Left forelimb (tissue), 1 donor: ENCODE results near the gene TCTA.
"Not testable (repeated sequence)": the region's sequence is repeated elsewhere in the genome, so short reads cannot be mapped to it uniquely, and the experiment has no call there.

ENCODE experiments used
- DNase-seq: peaks from one replicate; pipeline ENCODE4 v3.0.0-alpha.2; 2018; ENCODE audit warnings: low spot score

The TCTA gene, protein sequence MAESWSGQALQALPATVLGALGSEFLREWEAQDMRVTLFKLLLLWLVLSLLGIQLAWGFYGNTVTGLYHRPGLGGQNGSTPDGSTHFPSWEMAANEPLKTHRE

DNA sequence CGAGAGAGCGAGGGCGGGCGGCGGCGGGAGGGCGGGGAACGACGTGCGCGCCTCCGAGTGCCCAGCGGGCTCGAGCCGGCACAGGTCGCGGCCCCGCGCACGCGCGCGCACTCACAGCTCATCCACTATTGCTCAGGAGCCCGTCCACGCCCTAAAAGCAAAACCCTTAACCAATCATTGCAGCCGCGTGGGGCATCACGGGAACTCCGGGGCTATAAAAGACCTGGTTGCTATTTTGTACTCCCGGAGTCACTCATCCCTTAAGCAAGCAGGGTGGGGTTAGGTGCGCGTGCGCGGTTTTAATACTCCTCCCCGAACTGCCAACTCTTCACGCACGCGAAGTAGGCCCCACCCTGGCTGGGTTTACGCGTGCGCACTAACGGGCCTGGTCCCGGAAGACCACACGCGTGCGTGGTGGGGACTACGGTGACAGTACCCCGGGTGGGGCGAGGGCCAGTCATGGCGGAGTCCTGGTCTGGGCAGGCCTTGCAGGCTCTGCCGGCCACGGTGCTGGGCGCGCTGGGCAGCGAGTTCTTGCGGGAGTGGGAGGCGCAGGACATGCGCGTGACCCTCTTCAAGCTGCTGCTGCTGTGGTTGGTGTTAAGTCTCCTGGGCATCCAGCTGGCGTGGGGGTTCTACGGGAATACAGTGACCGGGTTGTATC, at the start of gene TCTA, which contains the start of gene RHOA:
Gene TCTA, plus strand, starts transcription at position 456 of the 664 bp plus-strand sequence. Its CDS starts 4 bp downstream, at position 460.
Gene RHOA, minus strand, starts transcription at position 9 of the 664 bp plus-strand sequence. CDS start 36,387 bp downstream, outside the sequence.
- peak; percentile 99 for DNase-seq

DNA sequence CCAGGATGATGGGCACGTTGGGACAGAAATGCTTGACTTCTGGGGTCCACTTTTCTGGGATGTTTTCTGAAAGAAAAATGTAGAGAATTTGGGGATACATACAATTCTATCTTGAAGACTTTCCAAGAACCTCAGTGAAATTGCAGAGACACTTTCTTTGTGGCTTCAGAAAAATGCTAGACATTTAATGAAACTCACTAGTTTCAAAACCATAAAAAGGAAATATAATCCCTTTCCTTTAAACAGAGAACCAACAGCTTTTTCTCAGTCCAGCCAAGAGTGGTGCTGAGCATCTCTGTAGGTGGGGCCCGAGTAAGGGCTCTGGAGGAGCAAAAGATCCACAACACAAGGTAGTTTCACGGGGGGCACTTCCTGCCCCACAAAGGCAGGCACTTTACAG, 49.7 kb upstream of the TCTA start:
- no peak for DNase-seq

DNA sequence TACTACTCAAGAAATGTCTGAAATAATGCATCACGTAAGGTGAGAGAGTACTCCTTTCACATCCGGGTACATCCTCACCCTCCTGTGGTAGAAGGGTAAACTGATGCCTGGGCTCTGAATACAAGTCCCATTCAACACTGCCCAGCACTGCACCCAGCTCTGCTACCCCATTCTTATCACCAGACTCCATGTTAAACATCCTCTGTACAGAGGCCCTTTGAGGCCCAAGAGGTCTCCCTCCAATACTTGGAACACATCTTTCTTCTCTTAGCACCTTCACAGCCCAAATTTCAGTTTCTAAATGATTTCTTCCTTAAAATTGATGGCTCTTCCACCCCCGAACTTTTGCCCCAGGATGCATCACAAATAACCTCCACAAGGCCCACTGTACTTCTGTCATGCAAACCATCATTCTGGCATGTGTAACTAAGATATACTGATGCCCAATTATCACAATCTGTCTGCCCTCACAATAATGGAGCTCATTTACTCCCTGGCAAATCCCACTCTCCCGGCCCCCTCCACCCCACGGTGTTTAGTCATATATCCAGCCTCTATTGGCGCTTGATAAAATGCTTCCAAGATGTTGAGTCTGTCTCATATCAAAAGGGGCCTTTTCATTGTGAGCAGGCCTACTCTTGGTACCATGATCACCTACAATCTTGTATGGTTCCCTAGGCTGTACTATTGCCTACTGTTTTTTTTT, 41.5 kb upstream of the TCTA start:
- DNase-seq, result no peak

DNA sequence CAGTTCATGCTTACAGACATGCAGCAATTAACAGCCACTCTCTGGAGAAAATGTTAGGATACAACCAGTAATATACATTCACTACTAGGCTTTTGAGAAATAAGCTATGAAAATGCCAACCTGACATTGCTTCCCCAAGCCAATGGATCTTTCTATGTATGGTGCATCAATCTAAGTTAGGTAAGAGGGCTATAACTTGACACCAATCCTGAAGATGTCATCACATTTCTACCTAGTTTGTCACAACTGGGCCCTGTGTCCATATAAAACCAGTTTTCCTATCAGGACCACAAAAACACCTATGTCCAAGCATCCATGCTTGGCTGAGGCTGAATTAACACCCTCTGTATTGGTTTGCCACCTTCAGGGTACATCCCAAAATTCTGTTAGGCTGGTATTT, 40.3 kb upstream of the TCTA start:
- DNase-seq, result no peak

DNA sequence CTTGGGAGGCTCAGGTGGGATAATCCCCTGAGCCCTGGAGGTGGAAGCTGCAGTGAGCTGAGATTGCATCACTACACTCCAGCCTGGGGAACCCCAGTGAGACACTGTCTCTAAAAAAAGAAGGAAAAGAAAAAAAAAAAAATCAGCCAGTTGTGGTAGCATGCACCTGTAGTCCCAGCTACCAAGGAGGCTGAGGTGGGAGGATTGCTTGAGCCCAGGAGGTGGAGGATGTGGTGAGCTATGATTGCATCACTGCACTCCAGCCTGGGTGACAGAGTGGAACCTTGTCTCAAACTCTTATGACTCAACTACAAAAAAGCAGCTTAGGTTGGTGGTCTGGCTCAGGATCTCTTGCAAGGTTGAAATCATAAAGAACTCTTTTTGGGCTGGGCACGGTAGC, 34.7 kb upstream of the TCTA start:
- no peak for DNase-seq

DNA sequence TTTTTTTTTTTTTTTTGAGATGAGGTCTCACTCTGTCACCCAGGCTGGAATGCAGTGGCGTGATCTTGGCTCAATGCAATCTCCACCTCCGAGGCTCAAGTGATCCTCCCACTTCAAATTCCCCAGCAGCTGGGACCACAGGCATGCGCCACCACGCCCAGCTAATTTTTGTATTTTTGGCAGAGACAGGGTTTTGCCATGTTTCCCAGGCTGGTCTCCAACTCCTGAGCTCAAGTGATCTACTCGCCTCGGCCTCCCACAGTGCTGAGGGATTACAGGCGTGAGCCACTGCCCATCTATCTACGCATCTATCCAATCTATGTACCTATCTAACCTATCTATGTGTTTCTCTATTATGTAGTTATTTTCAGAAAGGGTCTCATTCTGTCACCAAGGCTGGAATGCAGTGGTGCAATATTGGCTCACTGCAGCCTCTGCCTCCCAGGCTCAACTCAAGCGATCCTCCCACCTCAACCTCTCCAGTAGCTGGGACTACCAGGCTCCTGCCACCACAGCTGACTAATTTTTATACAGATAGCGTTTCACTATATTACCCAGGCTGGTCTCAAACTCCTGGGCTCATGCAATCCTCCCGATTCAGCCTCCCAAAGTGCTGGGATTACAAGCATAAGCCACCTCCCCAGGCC, 33.9 kb upstream of the TCTA start:
- DNase-seq, result no peak

DNA sequence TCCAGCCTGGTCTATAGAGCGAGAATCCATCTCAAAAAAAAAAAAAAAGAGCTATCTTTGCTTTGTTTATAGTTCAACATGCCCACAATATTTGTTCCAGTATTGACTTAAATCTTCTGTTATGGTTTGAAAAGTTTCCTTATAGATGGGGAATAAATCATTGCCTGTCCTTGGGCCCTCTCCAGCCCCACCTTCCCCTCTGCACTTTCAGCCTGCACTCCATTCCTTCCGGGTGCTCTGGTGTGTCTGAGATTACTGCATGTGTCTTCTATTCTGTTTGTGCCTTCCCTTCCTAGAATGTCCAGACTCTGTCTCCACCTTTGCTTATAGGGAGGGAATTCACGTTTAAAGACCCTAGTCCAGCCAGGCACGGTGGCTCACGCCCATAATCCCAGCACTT, 28.8 kb upstream of the TCTA start:
- no peak for DNase-seq

DNA sequence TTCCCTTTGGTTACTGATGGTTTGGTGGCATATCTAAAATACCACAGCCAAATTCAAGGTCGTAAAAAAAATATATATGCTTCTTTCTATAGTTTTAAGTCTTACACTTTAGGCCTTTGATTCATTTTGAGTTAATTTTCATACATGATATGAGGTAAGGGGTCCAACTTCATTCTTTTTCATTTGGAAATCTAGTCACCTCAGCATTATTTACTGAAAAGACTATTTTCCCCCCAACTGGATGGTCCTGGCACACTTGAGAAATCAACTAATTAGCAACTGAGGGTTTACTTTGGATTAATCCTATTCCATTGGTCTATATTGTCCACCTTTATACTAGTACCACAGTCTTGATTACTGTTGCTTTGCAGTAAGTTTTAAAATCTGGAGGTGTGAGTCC, 26.6 kb upstream of the TCTA start:
- DNase-seq, result no peak

DNA sequence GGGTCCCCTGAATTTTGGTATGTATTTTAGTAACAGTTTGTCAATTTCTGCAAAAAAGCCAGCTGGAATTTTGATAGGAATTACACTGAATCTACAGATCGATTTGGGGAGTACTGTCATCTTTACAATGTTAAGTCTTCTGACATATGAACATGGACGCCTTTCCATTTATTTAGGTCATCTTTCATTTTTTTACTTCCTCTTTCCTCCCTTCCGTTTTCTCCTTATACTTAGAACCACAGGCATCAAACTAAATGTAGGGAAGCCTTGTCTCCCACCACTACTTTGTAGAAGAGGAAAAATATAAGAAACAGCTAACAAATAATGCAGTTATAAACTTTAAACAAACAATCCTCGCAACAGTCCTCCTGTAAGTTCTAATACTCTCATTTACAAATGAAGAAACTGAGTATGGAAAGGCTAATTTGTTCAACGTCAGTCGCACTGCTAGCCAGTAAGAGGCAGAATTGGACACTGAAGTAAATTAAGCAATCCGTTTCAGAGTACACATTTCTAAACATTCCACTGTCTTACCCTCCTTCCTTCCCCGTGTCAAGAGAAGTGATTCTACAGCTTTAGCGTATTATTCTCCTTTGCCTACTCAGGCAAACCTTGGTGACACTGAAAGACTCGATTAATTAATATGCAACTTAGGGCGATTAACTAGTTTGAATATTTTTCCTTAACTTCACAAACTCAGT, 26.0 kb upstream of the TCTA start:
- no peak for DNase-seq

DNA sequence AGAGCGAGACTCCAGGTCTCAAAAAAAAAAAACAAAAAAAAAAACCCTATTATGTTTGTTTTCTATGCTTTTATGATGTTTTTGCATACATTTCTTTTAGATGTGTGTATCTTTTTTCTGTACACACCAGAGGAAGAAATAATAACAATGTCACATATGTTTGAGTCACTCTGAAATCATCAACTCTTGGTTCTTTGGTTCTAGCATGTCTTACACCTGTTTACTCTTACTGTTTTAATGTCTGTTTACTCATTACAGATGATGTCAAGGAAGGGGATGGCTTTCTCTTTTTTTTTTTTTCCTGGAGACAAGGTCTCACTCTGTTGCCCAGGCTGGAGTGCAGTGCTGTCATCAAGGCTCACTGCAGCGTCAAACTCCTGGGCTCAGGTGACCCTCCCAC, 24.5 kb upstream of the TCTA start:
- no peak for DNase-seq

DNA sequence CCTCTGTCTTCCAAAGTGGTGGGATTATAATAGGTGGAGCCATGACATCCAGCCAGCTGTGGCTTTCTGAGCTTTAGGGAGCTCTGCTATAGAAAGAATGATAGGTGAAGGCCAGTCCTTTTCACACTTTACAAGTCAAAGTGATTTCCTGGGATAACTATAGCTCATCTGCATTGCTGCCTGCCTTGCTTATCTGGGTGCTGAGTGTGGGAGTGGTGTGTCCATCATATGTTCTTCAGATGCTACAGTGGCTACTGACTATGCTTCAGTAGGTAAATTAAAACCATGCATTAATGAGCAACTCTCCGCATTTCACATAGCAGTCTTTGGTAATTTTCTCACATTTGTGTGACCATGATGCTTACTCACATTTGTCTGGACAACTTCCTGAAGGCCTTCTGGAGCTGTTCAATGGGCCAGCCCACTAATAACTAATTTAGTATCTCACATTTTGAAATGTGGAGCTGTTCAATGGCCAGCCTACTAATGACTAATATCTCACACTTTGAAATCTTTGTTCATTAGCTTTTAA, 23.9 kb upstream of the TCTA start:
- no peak for DNase-seq

DNA sequence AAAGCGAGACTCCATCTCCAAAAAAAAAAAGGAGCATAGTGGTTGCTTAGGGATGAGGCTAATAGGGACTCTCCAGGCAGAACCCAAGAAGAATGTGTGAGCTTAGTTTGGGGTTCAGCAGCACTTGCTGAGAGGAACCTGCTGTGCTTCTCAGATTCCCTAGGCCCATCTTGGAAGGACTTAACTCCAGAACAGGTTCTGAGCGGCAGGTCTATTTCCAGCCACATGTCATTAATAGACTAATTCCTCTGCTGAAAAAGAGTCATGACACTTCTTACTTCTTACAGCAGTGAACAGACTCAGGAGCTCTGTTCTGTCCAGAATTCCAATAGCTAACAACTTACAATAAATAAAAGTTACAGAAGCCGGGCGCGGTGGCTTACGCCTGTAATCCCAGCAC, 22.9 kb upstream of the TCTA start:
- DNase-seq, result no peak

DNA sequence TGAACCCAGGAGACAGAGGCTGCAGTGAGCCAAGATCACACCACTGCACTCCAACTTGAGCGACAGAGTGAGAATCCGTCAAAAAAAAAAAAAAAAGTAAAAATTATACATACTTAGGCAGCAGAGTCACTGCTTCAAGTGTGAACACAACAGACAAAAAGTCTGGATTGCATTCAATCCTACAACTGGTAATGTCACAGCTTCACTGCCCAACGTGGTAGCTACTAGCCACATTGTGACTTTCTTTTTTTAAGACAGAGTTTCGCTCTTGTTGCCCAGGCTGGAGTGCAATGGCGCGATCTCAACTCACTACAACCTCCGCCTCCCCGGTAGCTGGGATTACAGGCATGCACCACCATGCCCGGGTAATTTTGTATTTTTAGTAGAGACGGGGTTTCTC, 20.9 kb upstream of the TCTA start:
- not testable (repeated sequence) for DNase-seq

DNA sequence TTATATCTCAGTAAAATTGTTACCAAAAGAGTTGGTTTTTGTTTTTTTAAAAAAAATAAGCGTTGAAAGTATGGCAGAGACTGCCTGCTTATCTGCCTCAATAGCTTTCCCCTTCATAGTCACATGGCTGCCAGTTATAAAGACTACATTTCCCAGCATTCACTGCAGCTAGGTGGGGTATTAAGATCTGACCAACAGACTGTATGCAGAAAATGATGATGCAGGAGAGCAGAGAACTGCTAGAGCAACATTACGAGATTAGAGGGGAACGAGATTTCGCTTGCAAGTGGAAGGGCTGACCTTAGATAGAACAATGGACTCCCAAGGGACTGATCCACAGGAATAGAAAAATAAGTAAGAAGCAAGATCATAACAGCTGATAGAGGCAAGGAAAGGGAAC, 14.8 kb upstream of the TCTA start:
- DNase-seq, result no peak

DNA sequence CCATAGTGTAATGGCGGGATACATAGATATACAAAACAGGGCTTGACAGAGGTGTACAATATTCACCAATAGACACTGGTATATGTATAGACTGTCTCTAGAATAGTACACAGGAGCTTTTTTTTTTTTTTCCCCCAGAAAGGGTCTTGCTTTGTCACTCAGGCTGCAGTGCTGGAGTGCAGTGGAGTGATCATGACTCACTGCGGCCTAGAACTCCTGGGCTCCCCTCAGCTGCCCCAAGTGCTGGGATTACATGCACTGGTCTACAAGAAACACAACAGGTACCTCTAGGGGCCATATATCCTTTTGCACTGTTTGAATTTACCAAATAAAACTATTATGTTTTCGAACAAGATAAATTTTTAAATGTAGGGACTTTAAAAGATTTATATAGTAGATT, 12.8 kb upstream of the TCTA start:
- DNase-seq, result no peak

DNA sequence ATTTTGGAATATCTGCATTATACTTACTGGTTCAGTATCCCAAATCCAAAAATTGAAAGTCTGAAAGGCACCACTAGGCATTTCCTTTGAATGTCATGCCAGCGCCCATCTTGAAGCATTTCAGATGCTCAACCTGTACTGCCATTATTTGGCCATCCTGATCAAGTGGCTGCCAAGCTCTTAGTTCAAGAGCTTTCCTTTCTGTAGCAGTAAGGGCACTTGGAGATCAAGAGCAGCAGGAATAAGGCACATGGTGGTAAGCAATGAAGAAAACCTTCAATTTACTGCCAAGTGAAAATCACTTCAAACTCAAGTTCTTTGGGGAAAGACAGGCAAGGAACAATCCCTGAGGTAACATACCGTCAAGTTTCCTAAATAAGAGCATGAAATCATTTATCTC, 10.5 kb upstream of the TCTA start:
- DNase-seq, result no peak

DNA sequence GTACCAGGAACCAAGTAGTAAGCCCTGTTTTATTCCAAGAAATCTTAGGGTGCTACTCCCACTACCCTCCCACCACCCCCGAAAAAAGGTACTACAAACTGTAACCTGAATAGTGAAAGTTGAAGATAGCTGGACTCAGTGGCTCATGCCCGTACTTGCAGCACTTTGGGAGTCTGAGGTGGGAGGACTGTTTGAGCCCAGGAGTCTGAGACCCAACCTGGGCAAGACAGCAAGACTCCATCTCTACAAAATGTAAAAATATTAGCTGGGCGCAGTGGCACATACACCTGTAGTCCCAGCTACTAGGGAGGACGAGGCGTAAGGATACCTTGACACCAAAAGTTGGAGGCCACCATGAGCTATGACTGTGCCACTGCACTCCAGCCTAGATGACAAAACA, 8.3 kb upstream of the TCTA start:
- no peak for DNase-seq

DNA sequence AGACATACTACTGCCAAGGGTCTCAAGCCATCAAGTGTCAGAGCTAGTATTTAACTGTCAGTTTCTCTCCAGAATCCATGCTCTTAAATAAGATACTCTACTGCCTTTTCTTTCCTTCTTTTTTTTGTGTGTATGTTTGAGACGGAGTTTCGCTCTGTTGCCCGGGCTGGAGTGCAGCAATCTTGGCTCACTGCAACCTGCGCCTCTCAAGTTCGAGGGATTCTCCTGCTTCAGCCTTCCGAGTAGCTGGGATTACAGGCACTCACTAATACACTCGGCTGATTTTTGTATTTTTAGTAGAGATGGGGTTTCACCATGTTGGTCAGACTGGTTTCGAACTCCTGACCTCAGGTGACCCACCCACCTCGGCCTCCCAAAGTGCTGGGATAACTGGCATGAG, 6.7 kb upstream of the TCTA start:
- DNase-seq, result not testable (repeated sequence)

DNA sequence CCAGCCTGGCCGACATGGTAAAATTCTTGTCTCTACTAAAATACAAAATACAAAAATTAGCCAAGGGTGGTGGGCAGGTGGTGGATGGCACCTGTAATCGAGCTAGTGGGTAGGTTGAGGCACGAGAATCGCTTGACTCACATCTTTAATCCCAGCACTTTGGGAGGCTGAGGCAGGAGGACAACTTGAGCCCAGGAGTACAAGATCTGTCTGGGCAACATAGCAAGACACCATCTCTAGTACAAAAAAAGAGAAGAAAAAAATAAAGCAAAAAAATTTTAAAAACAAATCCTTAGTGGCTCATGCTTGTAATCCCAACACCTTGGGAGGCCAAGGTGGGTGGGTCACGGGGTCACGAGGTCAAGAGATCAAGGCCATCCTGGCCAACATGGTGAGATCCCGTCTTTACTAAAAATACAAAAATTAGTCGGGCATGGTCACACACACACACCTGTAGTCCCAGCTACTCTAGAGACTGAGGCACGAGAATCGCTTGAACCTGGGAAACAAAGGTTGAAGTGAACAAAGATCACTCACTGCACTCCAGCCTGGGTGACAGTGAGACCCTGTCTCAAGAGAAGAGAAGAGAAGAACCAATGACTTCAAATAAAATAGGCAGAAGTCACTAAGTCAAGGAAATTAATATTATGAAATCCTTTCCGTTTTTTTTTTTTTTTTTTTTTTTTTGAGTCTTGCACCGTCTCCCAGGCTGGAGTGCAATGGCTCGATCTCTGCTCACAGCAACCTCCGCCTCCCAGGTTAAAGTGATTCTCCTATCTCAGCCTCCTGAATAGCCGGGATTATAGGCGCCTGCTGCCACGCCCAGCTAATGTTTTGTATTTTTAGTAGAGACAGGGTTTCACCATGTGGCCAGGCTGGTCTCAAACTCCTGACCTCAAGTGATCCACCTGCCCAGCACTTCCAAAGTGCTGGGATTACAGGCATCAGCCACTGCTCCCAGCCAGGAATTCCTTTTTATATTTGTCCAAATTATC, 5.4 kb upstream of the TCTA start:
- no peak for DNase-seq

DNA sequence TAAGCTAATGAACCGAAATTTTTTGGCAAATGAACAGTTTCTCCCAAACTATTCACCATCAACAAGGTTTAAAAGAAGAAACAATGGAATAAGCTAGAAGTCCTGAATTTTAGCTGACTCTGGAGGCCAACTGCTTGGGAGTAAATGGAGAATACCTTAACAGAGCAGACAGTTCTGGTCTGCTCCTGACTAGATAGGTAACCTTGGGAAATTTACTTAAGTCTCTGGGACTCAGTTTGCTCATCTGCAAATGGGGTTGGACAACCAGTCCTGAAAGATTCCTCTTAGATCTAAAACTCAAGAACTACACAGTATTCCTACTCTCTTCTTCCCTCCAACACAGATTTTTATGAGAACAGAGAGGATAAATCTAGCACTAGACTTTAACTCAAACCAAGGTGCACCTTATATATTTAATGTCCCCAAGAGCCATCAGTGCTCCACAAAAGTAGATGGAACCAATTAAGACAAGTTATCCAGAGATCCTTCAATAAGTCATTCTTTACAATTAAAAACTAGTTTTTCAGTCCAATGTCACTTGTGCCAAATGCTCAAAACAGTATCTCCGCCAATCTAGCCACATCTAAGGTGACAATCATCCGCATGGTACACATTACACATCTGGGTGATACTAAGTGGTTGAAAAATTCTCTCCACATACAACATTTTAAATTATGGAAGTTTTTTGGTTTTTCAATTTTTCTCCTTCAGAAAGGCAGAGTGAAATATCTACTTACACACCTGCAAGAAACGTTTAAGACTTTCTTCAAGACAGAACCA, 2.0 kb upstream of the TCTA start:
- no peak for DNase-seq
